NT2/D1 (cell line): ENCODE measurements around the gene STAG1.

Experiments
- SUZ12 ChIP-seq: IDR thresholded peaks from 2 replicates; pipeline ENCODE4 v1.6.1; 2011; ENCODE audit not compliant: insufficient read length, insufficient read depth; ENCODE audit errors: extremely low read depth
- YY1 ChIP-seq: IDR thresholded peaks from 2 replicates; pipeline ENCODE4 v1.6.1; 2011; ENCODE audit not compliant: insufficient read length, insufficient read depth
- ZNF274 ChIP-seq: IDR thresholded peaks from 2 replicates; pipeline ENCODE4 v1.6.1; 2011; ENCODE audit warnings: mild to moderate bottlenecking, low read depth, low read length

GRCh38 chr3:136311261-136311660 lies 440.9 kb downstream of the STAG1 start:
- TF ChIP-seq YY1 (no peak), ZNF274 (no peak), SUZ12 (no peak)
